ENCODE results near the gene FAM3D. TPM values are rescaled to one million over a fixed set of nuclear protein-coding genes. Genes with fewer than 3 reads are reported as not detected.

The FAM3D gene
- total RNA-seq, 1 experiment from 2014 or later = 0.32 TPM

- BruUV-seq (replicated peaks) = no TSS peak
- TF ChIP-seq ATF3 (IDR thresholded peaks at IDR 0.05) (no peak), RAD21 (IDR thresholded peaks at IDR 0.05; ENCODE audit: low read depth) (no peak), ZFX (IDR thresholded peaks at IDR 0.05) (no peak), ZBTB33 (IDR thresholded peaks at IDR 0.05; ENCODE audit: extremely low read depth, insufficient replicate concordance, low read length) (no peak), YY1 (IDR thresholded peaks at IDR 0.05; ENCODE audit: extremely low read depth, insufficient replicate concordance, low read depth, low read length) (no peak), CTCF (IDR thresholded peaks at IDR 0.05 in 2 of 3, conservative IDR thresholded peaks at IDR 0.05 in 1 of 3; ENCODE audit: borderline replicate concordance in 1 of 3, insufficient read depth in 1 of 3, low read depth in 2 of 3, low read length in 2 of 3) (no peak), POLR2A (IDR thresholded peaks at IDR 0.05; ENCODE audit: borderline replicate concordance, extremely low read depth, insufficient read depth, insufficient read length) (no peak), ELF1 (IDR thresholded peaks at IDR 0.05; ENCODE audit: borderline replicate concordance, low read depth) (no peak), SRF (IDR thresholded peaks at IDR 0.05; ENCODE audit: low read depth) (no peak), MAX (IDR thresholded peaks at IDR 0.05) (no peak), EZH2 (IDR thresholded peaks at IDR 0.05) (no peak), CBX3 (IDR thresholded peaks at IDR 0.05; ENCODE audit: low read depth) (no peak)
- no peak overlapping the region for H3K4me3 ChIP-seq (replicated peaks in 1 of 2; ENCODE audit: low read depth in 1 of 2, low read length in 2 of 2)
- no peaks in the 10 kb centered on the region for H3K79me2 ChIP-seq (ENCODE audit: insufficient read depth, low read length)
- peaks cover 20% of the 10 kb centered on the region; the same call in 1 of the 2 replicates for H3K27me3 ChIP-seq (ENCODE audit: insufficient read depth, low read length)
- H3K27ac ChIP-seq (ENCODE audit: low read depth, low read length) = no peak overlapping the region
- no peak overlapping the region for H3K9ac ChIP-seq (ENCODE audit: low read length)
- ChIA-PET POLR2A (no interaction called here), CTCF (interaction anchor here (1.5 kb wide), 1 partner anchor 12 kb away, joined by 5 read pairs; no protein-coding TSS in a partner anchor), RAD21 (ENCODE audit: low non-redundant PET in 1 of 2, low total read pairs in 2 of 2, uncharacterized antibody in 2 of 2, unreplicated experiment in 2 of 2) (no interaction called here)
- ATAC-seq (no peak), DNase-seq (ENCODE audit: low read depth, low spot score) (no peak)
- H2AFZ ChIP-seq (ENCODE audit: low read depth, low read length, poor library complexity, severe bottlenecking) = no peak overlapping the region
- H3K4me1 ChIP-seq (ENCODE audit: control insufficient read depth in 1 of 2, insufficient read depth in 2 of 2, low read length in 2 of 2) = no peaks in the 10 kb centered on the region
- no peaks in the 10 kb centered on the region for H3K36me3 ChIP-seq (ENCODE audit: control insufficient read depth in 1 of 2, insufficient read depth in 2 of 2, low read length in 2 of 2)
- H3K4me2 ChIP-seq (ENCODE audit: low read length) = no peak overlapping the region
- no peaks in the 10 kb centered on the region for H3K9me3 ChIP-seq (ENCODE audit: control insufficient read depth in 1 of 2, insufficient read depth in 1 of 2, low read depth in 1 of 2, low read length in 2 of 2)
- no peaks in the 10 kb centered on the region for H3K9me2 ChIP-seq (ENCODE audit: insufficient read depth)
- no peaks in the 10 kb centered on the region for H4K20me1 ChIP-seq (ENCODE audit: insufficient read depth)
- intact Hi-C loops (cut with micrococcal nuclease) = no loop called here
Observed at GRCh38 chr3:58596834-58597518, 69.6 kb downstream of the FAM3D start.
